Measurements from ENCODE around the gene PARD6B. TPM values are rescaled to one million over a fixed set of nuclear protein-coding genes. Genes with fewer than 3 reads are reported as not detected.

Gene PARD6B
- total RNA-seq, 4 donors from 2014 or later: 1.1 to 20.5 (median 5.9) TPM

DNA sequence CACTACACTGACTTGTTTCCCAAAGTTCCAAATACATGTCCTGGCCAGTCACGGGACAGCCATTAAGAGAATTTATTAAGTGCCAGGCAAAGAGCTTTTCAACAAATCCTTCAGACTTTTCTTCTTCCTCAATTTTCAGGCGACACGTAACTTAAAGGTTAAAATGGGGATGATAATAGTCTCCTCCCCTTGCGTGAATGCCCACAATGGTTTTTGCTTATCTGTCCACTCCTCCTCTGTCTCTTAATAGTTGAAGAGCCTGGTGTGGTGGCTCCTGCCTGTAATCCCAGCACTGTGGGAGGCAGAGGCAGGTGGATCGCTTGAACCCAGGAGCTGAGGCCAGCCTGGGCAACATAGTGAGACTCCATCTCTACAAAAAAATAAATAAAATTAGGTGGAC is 11.4 kb upstream of the PARD6B start:
- TF ChIP-seq, protein P1, sequence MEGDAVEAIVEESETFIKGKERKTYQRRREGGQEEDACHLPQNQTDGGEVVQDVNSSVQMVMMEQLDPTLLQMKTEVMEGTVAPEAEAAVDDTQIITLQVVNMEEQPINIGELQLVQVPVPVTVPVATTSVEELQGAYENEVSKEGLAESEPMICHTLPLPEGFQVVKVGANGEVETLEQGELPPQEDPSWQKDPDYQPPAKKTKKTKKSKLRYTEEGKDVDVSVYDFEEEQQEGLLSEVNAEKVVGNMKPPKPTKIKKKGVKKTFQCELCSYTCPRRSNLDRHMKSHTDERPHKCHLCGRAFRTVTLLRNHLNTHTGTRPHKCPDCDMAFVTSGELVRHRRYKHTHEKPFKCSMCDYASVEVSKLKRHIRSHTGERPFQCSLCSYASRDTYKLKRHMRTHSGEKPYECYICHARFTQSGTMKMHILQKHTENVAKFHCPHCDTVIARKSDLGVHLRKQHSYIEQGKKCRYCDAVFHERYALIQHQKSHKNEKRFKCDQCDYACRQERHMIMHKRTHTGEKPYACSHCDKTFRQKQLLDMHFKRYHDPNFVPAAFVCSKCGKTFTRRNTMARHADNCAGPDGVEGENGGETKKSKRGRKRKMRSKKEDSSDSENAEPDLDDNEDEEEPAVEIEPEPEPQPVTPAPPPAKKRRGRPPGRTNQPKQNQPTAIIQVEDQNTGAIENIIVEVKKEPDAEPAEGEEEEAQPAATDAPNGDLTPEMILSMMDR (IDR thresholded peaks at IDR 0.05): no peak
- ATAC-seq (ENCODE audit: low FRiP score) (no peak), DNase-seq (ENCODE audit: low spot score) (no peak)

DNA sequence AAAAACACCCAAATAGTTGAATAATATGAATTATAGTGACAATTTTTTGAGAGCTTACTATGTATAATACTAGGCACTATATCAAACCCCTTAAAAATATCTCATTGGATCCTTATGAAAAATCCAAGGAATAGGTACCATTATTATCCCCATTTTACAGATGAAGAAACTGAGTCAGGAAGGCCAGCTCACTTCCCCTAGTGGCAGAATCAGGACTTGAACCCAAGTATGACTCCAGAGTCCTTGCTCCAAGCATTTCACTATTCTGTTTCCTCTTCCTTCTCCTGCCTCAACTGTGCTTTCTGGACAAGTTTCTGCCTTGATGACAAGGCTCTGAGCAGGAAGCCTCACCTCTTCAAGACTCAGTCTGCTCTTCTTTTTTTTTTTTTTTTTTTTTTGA is 10.8 kb upstream of the PARD6B start:
- TF ChIP-seq, protein P1 (IDR thresholded peaks at IDR 0.05): no peak
- ATAC-seq (ENCODE audit: low FRiP score): no peak
- DNase-seq (ENCODE audit: low spot score): no peak

DNA sequence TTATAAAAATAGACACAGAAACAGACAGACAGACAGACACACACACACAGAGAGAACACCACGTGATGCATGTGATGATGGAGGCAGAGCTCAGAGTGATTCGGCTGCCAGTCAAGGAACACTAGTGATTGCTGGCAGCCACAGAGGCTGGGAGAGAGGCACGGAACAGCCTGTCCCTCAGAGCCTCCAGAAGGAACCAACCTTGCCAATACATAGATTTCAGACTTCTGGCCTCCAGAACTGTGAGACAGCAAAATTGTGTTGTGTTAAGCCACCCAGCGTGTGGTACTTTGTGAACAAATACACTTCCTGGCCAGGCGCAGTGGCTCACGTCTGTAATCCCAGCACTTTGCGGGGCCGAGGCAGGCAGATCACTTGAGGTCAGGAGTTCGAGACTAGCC is 9.5 kb upstream of the PARD6B start:
- ATAC-seq (ENCODE audit: low FRiP score): no peak

GRCh38 chr20:50722424-50723155 is 8.8 kb upstream of the PARD6B start:
- DNase-seq (ENCODE audit: low spot score) (no peak), ATAC-seq (ENCODE audit: low FRiP score) (no peak)
- TF ChIP-seq, protein P1 (IDR thresholded peaks at IDR 0.05): no peak

More for the DNA sequence above, 9.5 kb upstream of the PARD6B start:
- TF ChIP-seq, protein P1 (IDR thresholded peaks at IDR 0.05): no peak
- DNase-seq (ENCODE audit: low spot score): no peak

- DNase-seq (ENCODE audit: low spot score) (no peak), ATAC-seq (ENCODE audit: low FRiP score) (no peak)
- TF ChIP-seq, protein P1 (IDR thresholded peaks at IDR 0.05): no peak
Observed at GRCh38 chr20:50723672-50724071, 7.7 kb upstream of the PARD6B start.

DNA sequence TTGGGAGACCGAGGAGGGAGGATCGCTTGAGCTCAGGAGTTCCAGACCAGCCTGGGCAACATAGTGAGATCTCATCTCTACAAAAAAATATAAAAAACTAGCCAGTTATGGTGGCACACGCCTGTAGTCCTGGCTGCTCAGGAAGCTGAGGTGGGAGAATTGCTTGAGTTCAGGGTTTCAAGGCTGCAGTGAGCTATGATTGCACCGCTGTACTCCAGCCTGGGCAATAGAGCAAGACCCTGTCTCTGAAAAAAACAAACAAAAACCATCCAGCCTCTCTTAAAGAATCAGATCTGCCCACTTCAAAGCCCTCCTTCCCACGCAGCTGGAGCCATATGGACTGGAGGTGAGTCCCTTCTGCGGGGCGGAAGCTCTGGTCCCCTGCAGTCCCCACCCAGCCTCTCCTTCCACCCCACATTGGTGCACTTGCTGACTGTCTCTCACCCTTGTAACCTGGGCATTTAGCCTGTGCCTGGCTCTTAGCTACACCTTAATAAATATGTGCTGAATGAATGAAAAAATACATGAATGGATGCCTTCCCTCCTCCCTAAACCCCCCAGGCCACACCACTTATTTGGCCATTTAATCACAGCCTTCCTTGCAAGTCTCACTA is 7.2 kb upstream of the PARD6B start:
- no peak for ATAC-seq (ENCODE audit: low FRiP score)
- no peak for DNase-seq (ENCODE audit: low spot score)
- TF ChIP-seq, protein P1 (IDR thresholded peaks at IDR 0.05): no peak
